Fibroblast of pulmonary artery (primary cell): ENCODE data around the gene VPS52.

ENCODE experiments used
- DNase-seq: peaks from one replicate; pipeline ENCODE4 v3.0.0-alpha.2; 2010; ENCODE audit warnings: low read depth
- H3K4me3 ChIP-seq: replicated peaks from 2 replicates; pipeline ENCODE4 v1.5.1; 2011; ENCODE audit warnings: low read depth, mild to moderate bottlenecking, control low read depth, low read length, moderate library complexity
- TF ChIP-seq, protein P1 (sequence below): IDR thresholded peaks from 2 replicates; pipeline ENCODE4 v1.5.1; 2011; ENCODE audit warnings: mild to moderate bottlenecking, control low read depth, low read length, inconsistent platforms; ENCODE audit errors: missing control alignments

The VPS52 gene

DNA sequence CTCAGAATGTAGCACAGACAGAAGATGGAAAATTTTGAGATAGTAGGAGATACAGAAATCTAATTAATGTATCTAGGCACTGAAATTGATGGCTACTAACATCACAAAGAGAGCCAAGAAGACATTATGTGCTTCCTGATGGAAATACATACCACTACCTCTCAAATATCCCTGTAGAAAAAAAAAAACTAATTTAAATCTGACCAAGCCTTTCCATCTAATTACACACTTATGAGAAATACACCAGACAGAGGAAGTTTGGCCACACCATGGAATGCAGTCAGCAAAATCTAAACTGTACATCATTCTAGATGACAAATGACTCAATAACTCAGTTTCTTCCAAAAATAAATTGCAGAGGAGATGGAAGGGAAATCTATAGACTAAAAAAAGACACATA, 18.9 kb downstream of the VPS52 start:
- TF ChIP-seq, protein P1, sequence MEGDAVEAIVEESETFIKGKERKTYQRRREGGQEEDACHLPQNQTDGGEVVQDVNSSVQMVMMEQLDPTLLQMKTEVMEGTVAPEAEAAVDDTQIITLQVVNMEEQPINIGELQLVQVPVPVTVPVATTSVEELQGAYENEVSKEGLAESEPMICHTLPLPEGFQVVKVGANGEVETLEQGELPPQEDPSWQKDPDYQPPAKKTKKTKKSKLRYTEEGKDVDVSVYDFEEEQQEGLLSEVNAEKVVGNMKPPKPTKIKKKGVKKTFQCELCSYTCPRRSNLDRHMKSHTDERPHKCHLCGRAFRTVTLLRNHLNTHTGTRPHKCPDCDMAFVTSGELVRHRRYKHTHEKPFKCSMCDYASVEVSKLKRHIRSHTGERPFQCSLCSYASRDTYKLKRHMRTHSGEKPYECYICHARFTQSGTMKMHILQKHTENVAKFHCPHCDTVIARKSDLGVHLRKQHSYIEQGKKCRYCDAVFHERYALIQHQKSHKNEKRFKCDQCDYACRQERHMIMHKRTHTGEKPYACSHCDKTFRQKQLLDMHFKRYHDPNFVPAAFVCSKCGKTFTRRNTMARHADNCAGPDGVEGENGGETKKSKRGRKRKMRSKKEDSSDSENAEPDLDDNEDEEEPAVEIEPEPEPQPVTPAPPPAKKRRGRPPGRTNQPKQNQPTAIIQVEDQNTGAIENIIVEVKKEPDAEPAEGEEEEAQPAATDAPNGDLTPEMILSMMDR, result no peak
- no peak for DNase-seq
- no peak overlapping the region for H3K4me3 ChIP-seq

DNA sequence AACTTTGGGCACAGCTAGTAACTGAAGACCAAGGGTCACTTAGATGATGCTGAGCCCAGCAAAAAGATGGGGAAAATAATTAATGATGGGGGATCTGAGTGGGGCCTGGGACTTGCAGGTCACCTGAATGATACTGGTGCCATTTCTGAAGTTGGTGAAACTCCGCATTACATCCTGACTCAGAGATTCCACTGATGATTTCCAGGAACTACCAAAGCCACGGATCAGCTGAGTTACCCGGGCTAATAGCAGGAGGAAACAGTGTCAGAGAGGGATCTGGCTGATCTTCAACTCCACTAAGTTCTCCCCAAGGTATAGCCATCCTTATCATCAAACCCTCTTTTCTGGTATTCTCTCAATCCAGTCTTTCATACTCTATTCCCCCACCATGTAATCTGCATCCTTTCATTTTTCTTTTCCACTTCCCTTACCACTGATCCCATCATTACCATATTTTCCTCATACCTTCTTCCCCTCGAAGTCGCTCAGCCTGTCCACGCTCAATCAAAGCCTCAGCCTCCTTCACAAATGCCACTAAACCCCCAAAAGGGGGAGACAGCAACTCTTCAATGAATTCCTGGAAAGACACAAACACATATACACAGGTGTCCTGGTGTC, 20.2 kb downstream of the VPS52 start:
- TF ChIP-seq, protein P1, result no peak
- no peak overlapping the region for H3K4me3 ChIP-seq
- DNase-seq, result no peak

DNA sequence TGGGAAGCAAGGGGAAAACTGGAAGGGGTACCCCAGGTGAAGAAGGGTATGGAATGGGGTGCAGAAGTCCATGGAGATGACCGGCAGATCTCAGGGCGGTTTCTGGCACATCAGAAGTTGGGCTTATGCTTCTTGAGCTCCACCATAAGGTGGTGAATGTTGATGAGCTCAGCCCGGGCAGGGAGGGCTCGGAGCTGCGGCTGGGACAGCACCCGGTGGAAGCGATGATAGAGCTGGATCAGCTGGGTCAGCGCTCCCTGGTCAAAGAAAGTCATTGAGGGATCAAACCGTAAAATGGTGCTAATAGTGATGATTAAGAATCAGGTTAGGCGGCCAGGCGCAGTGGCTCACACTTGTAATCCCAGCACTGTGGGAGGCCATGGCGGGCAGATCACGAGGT, 20.9 kb downstream of the VPS52 start:
- DNase-seq, result no peak
- H3K4me3 ChIP-seq, result peak overlapping the region; percentile 3
- TF ChIP-seq, protein P1, result no peak

DNA sequence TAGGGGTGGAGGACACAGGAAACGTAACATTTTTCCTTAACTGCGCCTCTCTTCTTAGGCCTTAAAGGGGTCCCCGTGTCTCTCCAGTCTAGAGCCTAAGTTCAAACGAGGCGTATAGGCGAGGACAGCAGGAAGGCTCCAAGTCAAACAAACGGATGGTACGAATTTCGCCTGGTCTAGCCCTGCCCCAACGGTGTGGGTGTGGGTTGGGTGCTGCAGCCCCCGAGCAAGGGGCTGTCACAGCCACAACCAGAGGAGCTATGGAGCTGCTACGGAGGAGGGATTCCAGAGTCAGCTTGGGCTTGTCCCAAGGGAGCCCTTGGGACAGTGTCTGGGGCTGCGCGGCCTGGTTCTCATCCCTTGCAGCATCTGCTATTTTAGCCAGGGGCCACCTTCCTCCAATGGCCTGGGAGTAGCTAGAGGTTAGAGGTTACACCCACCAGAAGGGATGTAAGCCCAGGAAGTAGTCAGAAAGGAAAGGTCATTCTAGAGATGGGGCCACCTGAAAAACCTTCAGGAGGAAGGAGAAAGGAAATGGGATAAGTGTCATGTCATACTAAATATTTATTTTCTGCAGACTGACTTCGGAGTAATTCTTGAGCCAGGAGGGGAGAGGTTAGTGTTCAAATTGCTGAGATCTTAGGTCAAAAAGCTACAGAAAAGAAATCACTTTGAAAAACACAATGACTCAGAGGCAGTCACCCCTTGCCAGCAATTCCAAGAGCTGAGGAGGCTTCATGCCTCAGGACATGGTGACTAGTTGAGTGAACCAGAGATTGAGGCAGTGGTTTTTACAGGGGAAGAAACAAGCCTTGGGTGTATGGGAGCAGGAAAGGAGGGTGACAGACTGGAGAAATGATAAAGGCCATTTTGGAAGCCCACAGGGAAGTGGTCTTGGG, 21.7 kb downstream of the VPS52 start:
- TF ChIP-seq, protein P1, result no peak
- peak; percentile 65 for DNase-seq

DNA sequence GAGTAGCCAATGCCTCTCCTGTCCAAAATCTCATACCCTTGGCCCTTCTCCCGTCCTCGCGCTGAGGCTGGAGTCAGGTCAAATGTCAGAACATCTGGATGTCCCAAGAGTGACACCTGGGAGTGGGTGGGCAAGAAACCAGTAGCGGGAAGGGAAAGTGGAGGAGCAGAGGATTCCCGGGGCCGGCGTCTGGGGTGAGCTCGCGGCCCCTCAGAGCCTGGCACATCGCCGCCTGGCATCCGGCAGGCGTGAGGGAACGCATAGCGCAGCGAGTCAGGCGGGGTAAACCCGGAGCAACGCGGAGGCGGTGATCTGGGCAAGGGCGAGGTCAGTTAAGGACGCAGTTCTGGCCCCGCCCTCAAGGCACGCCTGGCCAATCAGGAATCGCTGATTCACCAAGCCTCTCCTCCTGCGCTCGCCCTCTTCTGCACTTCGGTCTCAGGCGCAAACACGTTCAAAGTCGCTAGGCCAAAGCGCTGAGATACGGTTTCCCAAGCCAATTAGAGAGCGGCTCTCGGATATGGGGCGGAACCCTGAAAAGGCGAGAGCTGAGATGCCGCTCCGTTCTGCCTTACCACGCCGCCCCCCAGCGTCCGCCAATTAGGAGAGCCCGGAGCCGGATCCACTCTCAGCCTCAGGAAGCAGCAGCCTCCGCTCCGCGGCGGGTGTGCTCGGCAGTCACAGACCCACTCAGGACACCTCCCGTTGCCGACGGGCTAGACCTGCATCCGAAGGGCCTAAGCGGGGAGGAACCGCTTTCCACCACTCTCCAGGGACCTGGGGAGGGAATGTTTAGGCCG, 22.5 kb downstream of the VPS52 start:
- H3K4me3 ChIP-seq, result peak overlapping the region; percentile 79
- TF ChIP-seq, protein P1, result no peak
- DNase-seq, result peak; percentile 100

More for the DNA sequence above, 21.7 kb downstream of the VPS52 start:
- peak overlapping the region; percentile 79 for H3K4me3 ChIP-seq

DNA sequence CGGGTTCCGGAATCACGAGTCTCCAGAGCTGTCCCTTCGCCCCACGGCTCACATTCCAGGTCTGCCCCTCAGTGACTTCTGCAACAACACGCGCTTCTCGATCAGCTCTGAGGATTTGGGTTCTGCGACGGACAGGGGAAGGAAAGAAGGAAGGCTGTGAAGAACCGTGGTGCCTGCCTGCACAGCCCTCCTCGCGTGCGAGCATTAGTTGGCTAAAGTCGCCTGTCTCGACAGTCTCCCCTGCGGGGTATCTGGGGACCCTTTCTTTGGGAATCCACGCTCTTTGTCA, 23.1 kb downstream of the VPS52 start:
- DNase-seq, result peak; percentile 58
- peak overlapping the region; percentile 79 for H3K4me3 ChIP-seq
- TF ChIP-seq, protein P1, result no peak
